GM12801 (cell line): Measurements from ENCODE around the gene PTPN1.

Source experiments
- CTCF ChIP-seq: IDR thresholded peaks from one replicate; pipeline ENCODE4 v1.5.1; 2011; ENCODE audit warnings: control low read depth; ENCODE audit not compliant: insufficient read length; ENCODE audit errors: extremely low read depth

PTPN1 gene

GRCh38 chr20:50518270-50518721 is 8.1 kb downstream of the PTPN1 start:
- no peak for TF ChIP-seq CTCF

- no peak for TF ChIP-seq CTCF
Observed at GRCh38 chr20:50519036-50519762, 9.0 kb downstream of the PTPN1 start.

- TF ChIP-seq CTCF, result no peak
Observed at GRCh38 chr20:50520222-50520880, 10.2 kb downstream of the PTPN1 start.

- no peak for TF ChIP-seq CTCF
Observed at GRCh38 chr20:50521221-50522052, 11.3 kb downstream of the PTPN1 start.

GRCh38 chr20:50522053-50522674 is 12.0 kb downstream of the PTPN1 start:
- no peak for TF ChIP-seq CTCF

- no peak for TF ChIP-seq CTCF
Observed at GRCh38 chr20:50523552-50524167, 13.5 kb downstream of the PTPN1 start.
